Neural progenitor cell (in vitro differentiated cells): ENCODE results near the gene COX19.

Experiments used
- CTCF ChIP-seq: fragments of 200-600 bp; sonication (generic); IDR thresholded peaks from 2 replicates; pipeline ENCODE4 v1.5.1; 2017; ENCODE audit warnings: antibody characterized with exemption, mild to moderate bottlenecking
- EZH2 ChIP-seq: fragments of 200-600 bp; sonication (generic); IDR thresholded peaks from 2 replicates; pipeline ENCODE4 v1.6.1; 2017; ENCODE audit warnings: antibody characterized with exemption, mild to moderate bottlenecking, moderate library complexity
- EZH2phosphoT487 ChIP-seq: fragments of 200-600 bp; sonication (generic); IDR thresholded peaks from 2 replicates; pipeline ENCODE4 v1.6.1; 2017; ENCODE audit warnings: antibody characterized with exemption

- TF ChIP-seq CTCF (no peak), EZH2 (no peak), EZH2phosphoT487 (no peak)
These were observed 12.8 kb downstream of the COX19 start for GRCh38 chr7:962401-963081.
